GM13976 (cell line): ENCODE data around the gene OSER1.

Experiments
- DNase-seq: peaks from one replicate; pipeline ENCODE4 v3.0.0; 2012; ENCODE audit warnings: low spot score
- CTCF ChIP-seq: IDR thresholded peaks from 2 replicates; pipeline ENCODE4 v1.5.1; 2012; ENCODE audit warnings: borderline replicate concordance, mild to moderate bottlenecking; ENCODE audit not compliant: insufficient read depth; ENCODE audit errors: extremely low read depth, missing control alignments, control extremely low read depth
- in situ Hi-C: fragments of 300-500 bp; cut with MboI; formaldehyde crosslinking; loops from one replicate; pipeline ENCODE4 v1.12.0; 2022; ENCODE audit warnings: low sequenced_read_pairs, mixed read lengths, inconsistent platforms; ENCODE audit not compliant: unreplicated experiment

Gene OSER1

DNA sequence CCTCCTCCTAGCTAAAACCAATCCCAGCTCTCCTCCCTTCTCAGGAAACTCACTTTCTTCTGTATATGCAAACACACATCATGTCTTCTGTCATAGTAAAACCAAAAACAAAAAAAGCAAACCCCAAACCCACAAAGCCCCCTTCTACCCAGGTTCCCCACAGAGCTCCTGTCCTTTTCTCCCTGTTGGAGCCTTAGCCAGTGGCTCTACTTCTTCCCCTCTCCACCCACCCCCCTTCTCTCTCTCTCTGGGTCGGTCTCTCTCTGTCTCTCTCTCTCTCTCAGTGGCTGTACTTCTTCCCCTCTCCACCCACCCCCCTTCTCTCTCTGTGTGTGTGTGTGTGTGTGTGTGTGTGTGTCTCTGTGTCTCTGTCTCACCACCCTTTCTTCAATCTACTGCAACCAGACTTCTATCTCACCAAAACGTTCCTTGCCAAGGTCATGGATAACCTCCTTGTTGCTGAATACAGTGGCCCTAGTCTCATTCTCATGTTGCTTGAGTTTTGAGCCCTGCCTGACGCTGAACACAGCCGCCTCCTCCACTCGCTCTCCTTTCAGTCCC lies 8.7 kb upstream of the OSER1 start:
- TF ChIP-seq CTCF = no peak

GRCh38 chr20:44218446-44218845 lies 7.9 kb upstream of the OSER1 start:
- TF ChIP-seq CTCF = no peak
- DNase-seq = no peak
- in situ Hi-C loops = loop anchor here (5.0 to 10.0 kb wide), 3 partner anchors 94 to 396 kb away; partner anchors contain the start of gene FITM2

More for the DNA sequence above, 8.7 kb upstream of the OSER1 start:
- in situ Hi-C loops = loop anchor here (5.0 to 10.0 kb wide), 3 partner anchors 93 to 396 kb away; partner anchors contain the start of gene FITM2
- no peak for DNase-seq

DNA sequence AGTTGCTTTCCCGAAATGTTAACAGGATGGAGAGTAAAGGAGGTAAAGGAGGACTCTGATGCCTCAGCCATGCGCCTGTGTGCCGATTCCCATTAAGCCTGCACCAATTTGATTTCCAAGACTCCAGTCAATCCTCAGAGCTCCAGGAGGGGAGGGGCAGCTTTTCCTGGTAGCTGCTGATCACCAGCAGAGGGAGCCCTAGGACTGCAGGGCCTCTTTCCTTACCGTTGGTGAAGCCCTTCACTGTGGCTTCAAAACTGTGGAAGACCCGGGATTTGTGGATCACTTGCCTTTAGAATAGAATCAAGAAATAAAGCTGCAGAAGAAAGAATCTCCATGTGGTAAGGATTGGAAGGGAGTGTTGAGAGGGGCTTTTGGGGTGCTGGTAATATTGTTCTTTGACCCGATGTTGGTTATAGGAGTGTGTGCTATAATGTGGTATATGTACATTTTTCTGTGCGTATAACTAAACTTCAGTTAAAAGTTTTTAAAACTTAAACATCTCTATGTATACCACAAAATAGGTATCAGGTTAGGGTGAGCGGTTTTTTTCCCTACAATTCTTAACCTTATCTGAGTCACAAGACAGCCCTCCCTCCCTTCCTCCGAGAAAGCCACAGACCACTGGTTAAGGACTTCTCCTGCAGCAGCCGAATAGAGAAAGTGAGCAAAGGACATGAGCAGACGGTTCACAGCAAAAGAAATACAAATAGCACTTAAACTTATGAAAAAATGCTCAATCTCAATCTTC lies 6.9 kb upstream of the OSER1 start:
- TF ChIP-seq CTCF = peak; percentile 93
- in situ Hi-C loops = loop anchor here (5.0 to 10.0 kb wide), 3 partner anchors 95 to 397 kb away; partner anchors contain the start of gene FITM2
- DNase-seq = peak; percentile 53

DNA sequence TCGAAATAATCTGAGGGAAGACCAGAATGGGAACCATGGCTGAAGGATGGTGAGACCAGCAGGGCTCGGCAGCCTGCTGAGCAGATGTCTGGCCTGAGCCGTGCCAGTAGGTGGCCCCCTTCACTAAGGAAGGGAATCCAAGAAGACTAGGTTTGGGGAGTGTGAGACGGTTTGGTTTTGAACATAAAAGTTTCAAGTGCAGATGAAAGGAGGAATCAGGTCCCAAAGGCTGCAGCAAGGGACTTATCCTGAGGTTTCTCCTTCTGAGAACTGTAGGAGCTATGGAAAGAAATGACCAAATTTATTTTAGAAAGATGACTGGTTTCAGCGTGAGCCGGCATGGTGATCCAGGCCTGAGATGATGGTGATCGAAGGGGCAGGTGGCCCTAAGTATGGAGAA lies 4.6 kb upstream of the OSER1 start:
- TF ChIP-seq CTCF = peak; percentile 82
- in situ Hi-C loops = loop anchor here (5.0 to 10.0 kb wide), 3 partner anchors 97 to 400 kb away; partner anchors contain the start of gene FITM2
- peak; percentile 53 for DNase-seq

- in situ Hi-C loops = loop anchor here (10.0 kb wide), 1 partner anchor 402 kb away; no protein-coding TSS in a partner anchor
- TF ChIP-seq CTCF = no peak
- DNase-seq = no peak
Observed at GRCh38 chr20:44212792-44213191, 2.2 kb upstream of the OSER1 start.

GRCh38 chr20:44211177-44212039 lies 837 bp upstream of the OSER1 start:
- no peak for TF ChIP-seq CTCF
- no peak for DNase-seq
- in situ Hi-C loops = loop anchor here (10.0 kb wide), 1 partner anchor 403 kb away; no protein-coding TSS in a partner anchor
